ENCODE results near the gene CDK5RAP3.

Gene CDK5RAP3

DNA sequence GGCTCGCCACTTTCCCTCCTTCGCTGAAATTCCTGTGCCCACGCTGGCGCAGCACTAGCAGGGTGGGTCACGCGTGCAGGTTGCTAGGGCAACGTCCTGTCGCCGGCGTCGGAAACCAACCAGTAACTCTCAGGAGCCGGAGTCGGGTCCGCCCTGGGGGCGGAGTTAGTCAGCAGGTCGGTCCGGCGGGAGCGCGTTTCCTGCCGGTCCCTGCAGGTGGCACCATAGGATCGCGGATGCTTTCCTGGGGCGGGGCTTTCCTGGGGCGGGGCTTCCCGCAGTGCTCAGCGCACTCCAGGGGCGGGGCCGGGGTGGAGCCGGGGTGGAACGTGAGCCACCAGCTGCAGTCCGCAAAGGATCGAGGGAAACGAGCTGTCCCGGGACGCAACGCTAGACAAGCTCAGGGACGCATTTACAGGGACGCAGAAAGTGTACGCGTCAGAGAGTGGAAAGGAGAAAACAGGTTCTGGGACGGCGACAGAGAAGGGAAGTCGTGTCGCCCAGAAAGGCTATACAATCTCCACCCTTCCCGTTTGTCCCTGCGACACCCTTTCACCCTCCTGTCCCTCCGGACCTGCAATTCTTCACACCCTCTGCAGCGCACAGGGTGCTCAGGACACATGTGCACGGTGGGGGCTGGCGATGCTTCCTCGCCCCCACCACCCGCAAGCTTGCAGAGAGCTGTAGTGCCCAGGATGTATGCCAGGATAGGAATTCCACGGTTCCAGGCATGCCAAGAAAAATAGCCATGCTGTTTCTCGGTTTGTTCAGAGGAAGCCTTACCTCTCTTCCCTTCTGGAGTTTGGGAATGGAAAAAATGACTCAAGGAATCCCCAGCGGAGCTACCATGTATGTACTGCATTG lies 54.4 kb downstream of the CDK5RAP3 start:
- peak; percentile 97 to 98 for DNase-seq

GRCh38 chr17:48025904-48026501 lies 55.1 kb downstream of the CDK5RAP3 start:
- no peak for DNase-seq

DNA sequence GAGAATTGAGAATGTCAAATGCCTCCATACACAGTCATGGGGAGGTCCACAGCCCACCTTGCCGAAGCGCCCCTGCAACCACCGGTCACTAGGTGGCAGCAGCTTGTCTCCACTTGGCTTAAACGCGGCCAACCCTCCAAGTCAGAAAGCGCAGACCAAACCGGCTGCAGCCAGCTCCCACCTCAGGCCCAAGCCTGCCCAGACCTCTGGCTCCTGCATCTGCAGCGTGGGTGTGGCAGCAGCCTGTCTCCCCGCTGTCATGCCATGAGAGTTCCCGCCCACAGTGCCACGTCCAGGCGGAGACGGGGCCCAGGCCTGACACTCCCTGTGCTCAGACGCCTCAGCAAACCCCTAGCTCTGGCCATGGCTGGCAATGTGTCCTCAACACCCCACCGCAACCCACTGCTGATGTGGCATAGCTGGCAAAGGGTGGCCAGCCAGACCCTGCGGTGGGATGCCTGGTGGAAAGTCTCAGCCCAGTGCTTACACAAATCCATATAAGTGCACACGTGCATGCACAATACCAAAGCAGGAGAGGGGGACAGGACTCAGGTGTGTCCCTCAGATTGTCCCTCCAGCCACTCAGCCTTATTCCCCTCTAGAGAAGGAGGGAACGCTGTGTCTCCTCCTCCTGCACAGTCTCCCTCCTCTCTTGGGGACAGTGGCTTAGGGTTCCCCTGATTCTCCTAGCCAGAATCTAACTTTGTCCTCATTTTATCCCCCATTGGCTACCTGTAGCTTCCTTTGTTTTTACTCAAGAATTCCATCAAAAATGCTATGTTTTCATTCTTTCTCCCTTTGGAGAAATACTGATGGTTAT lies 55.8 kb downstream of the CDK5RAP3 start:
- DNase-seq, result peak; percentile 72 to 88

GRCh38 chr17:48027322-48027981 lies 56.5 kb downstream of the CDK5RAP3 start:
- no peak for DNase-seq

DNA sequence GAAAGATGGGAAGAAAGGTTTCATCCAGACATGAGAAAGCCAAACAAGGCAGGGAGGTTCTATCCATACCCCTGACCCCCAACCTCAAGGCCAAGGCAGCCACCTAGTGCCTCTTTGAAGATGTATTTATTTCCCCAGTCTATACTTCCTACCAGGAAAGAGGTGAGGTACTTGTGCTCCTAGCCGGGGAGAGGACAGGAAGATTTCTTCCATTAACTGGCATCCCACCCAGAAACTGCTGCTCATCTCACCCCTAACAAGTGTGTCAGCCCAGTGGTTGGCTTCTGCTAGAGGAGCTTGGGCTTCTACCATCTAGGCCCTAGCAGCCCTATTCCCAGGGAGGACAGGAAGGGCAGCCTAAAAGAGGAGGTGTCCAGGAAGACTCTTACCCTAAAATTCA lies 57.8 kb downstream of the CDK5RAP3 start:
- DNase-seq, result no peak

- DNase-seq, result no peak
These were observed 59.6 kb downstream of the CDK5RAP3 start for GRCh38 chr17:48030531-48030930.
